Thyroid gland (tissue), 4 donors: ENCODE data around the gene GHRL.

Experiments
- POLR2A ChIP-seq, 2 donors: fragments of 450-650 bp; IDR thresholded peaks; one replicate each; pipeline ENCODE4 v1.6.1; 2017; ENCODE audit warnings: antibody characterized with exemption in 2 of 2, mild to moderate bottlenecking in 2 of 2, moderate library complexity in 1 of 2
- TF ChIP-seq, protein P1 (sequence below), 6 experiments: fragments of 200-600 bp in 3 of 6; fragments of 450-650 bp in 3 of 6; sonication (generic) in 3 of 6; IDR thresholded peaks; one replicate each; pipeline ENCODE4 v1.5.1; 2016 to 2019; ENCODE audit warnings: antibody characterized with exemption in 6 of 6, mild to moderate bottlenecking in 2 of 6, inconsistent platforms in 1 of 6, moderate library complexity in 1 of 6

DNA sequence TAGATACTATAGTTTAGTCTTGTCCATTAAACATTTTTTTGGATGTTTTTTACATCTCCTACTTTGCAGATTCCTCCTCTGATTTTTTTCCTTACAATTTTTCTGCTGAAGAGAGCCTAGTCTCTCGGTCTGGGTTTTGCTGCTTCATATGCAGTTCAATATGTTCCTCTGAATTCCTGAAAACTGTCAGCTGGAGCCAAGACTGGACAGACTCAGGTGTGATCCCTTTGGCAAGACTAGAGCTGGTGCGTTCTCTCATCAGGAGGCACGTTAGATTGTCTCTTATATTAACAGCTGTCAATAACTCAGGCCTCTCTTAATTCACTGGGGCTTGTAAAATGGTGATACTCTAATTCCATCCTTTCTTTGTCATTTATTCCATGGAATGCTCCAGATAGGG lies 13.4 kb upstream of the GHRL start:
- TF ChIP-seq, protein P1, sequence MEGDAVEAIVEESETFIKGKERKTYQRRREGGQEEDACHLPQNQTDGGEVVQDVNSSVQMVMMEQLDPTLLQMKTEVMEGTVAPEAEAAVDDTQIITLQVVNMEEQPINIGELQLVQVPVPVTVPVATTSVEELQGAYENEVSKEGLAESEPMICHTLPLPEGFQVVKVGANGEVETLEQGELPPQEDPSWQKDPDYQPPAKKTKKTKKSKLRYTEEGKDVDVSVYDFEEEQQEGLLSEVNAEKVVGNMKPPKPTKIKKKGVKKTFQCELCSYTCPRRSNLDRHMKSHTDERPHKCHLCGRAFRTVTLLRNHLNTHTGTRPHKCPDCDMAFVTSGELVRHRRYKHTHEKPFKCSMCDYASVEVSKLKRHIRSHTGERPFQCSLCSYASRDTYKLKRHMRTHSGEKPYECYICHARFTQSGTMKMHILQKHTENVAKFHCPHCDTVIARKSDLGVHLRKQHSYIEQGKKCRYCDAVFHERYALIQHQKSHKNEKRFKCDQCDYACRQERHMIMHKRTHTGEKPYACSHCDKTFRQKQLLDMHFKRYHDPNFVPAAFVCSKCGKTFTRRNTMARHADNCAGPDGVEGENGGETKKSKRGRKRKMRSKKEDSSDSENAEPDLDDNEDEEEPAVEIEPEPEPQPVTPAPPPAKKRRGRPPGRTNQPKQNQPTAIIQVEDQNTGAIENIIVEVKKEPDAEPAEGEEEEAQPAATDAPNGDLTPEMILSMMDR (IDR thresholded peaks at IDR 0.05): no peak
- no peak for TF ChIP-seq POLR2A (IDR thresholded peaks at IDR 0.05)
